Measurements from ENCODE around the gene CAPN12.
"Not testable (repeated sequence)": the region's sequence is repeated elsewhere in the genome, so short reads cannot be mapped to it uniquely, and the experiment has no call there.

Gene CAPN12, protein sequence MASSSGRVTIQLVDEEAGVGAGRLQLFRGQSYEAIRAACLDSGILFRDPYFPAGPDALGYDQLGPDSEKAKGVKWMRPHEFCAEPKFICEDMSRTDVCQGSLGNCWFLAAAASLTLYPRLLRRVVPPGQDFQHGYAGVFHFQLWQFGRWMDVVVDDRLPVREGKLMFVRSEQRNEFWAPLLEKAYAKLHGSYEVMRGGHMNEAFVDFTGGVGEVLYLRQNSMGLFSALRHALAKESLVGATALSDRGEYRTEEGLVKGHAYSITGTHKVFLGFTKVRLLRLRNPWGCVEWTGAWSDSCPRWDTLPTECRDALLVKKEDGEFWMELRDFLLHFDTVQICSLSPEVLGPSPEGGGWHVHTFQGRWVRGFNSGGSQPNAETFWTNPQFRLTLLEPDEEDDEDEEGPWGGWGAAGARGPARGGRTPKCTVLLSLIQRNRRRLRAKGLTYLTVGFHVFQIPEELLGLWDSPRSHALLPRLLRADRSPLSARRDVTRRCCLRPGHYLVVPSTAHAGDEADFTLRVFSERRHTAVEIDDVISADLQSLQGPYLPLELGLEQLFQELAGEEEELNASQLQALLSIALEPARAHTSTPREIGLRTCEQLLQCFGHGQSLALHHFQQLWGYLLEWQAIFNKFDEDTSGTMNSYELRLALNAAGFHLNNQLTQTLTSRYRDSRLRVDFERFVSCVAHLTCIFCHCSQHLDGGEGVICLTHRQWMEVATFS

DNA sequence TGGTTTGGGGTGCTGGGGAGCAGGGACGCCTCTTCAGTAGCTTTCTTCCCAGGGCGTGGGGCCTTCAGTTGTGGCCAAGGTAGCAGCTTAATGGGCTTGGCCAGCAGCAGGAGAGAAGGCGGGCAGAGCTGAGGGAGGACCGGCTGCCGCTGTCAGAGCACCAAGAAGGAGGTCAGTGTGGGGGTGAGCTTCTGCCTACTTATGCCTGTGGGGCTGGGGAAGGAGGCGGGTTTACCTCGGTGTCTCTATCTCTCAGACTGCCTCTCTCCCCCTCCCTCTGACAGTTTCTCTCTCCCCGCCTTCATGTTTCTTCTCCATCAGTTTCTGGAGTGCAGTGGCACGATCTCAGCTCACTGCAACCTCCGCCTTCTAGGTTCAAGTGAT lies at the start of gene CAPN12:
Gene CAPN12, minus strand, starts transcription at position 177 of the 384 bp plus-strand sequence. CDS start 309 bp downstream, outside the sequence.
- no peak for DNase-seq (ENCODE audit: low read depth in 4 of 4, low spot score in 1 of 4)

DNA sequence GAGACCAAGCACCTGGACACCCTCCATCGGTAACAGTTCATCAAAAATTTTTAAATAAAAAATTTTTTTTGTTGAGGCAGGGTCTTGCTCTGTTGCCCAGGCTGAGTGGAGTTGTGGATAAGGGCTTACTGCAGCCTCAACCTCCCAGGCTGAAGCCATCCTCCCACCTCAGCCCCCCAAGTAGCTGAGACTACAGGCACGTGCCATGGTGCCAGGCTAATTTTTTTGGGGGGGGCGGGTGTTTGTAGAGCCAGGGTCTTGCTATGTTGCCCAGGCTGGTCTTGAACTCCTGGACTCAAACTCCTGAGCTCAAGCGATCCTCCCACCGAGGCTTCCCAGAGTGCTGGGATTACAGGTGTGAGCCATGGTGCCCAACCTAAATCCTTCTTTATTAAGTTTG lies 49.4 kb upstream of the CAPN12 start:
- DNase-seq (ENCODE audit: low read depth in 4 of 4, low spot score in 1 of 4): no peak

- no peak for DNase-seq (ENCODE audit: low read depth in 4 of 4, low spot score in 1 of 4)
These were observed 48.9 kb upstream of the CAPN12 start for GRCh38 chr19:38793177-38793576.

- DNase-seq (ENCODE audit: low read depth in 4 of 4, low spot score in 1 of 4): peak in 3 of 4 experiments; percentile 5 to 15 (median 12)
These were observed 48.2 kb upstream of the CAPN12 start for GRCh38 chr19:38792250-38793111.

- DNase-seq (ENCODE audit: low read depth in 4 of 4, low spot score in 1 of 4): not testable (repeated sequence)
These were observed 47.3 kb upstream of the CAPN12 start for GRCh38 chr19:38791451-38792064.

DNA sequence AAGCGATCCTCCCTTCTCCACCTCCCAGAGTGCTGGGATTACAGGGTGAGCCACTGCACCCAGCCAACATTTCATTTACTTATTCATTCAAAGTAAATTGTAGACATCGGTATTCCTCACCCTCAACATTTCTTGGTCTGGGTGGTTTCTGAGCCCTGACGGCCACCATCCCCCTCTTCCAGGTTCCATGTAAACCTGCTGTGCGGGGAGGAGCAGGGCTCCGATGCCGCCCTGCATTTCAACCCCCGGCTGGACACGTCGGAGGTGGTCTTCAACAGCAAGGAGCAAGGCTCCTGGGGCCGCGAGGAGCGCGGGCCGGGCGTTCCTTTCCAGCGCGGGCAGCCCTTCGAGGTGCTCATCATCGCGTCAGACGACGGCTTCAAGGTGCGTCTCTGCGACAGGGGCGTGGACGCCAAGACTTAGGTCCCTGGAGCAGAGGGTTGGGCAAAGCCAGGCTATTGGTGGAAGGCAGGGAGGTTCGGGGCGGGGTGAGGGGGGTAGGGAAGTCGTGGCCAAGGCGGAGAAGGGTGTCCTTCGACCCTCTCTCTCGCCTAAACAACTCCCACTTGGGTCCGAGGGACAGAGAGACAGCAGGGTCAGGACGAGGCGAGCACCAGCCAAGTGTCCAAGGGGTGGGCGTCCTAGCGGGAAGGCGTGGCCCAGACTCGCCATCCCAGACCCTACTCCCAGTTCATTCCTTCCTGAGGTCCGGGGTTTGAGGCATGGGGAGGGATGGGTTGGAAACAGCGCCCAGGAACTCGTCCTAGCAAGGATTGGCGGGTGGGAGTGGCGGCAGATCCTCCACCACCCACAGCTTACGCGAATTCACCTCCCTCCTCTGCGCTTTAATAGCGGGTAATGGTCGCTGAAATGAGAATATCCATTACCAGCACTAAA lies 46.5 kb upstream of the CAPN12 start:
- not testable (repeated sequence) for DNase-seq (ENCODE audit: low read depth in 4 of 4, low spot score in 1 of 4)

DNA sequence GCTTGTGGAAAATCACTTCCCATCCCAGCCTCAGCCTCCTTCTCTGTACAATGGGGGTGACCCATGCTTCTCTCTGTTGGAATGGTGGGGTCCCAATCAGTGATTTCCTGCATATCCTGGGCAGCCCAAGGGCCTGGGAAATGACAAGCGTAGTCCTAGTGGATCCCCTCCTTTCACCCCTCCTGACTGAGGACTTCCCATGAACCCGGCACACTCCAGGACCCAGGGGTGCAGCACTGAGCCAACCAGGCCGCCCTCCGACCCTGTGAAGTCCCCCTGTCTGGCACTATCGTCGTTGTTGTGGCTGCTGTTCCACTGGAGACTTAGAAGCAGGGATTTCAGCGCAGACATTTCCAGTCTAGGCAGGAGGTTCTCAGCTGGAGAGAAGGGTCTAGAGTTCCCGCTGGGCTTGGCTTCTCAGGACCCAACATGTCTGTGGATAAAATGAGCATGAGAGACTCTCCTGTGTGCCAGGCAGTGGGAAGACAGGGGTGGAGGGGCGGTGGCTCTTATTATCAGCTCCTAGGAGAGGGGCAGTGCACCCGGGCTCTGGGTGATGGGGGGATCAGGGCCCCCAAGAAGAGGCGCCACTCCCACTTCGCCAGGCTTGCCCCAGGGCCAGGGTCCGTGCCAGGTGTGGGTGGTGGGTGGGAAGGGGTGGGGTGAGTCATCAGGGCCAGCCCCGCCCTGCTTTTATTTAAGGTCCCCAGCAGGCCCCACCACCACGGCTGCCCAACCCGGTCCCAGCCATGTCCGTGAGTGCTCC lies 44.4 kb upstream of the CAPN12 start, which contains the start of gene LGALS7B:
Gene LGALS7B, plus strand, starts transcription at position 723 of the 766 bp plus-strand sequence. Its CDS starts 27 bp downstream, at position 750.
- no peak for DNase-seq (ENCODE audit: low read depth in 4 of 4, low spot score in 1 of 4)

DNA sequence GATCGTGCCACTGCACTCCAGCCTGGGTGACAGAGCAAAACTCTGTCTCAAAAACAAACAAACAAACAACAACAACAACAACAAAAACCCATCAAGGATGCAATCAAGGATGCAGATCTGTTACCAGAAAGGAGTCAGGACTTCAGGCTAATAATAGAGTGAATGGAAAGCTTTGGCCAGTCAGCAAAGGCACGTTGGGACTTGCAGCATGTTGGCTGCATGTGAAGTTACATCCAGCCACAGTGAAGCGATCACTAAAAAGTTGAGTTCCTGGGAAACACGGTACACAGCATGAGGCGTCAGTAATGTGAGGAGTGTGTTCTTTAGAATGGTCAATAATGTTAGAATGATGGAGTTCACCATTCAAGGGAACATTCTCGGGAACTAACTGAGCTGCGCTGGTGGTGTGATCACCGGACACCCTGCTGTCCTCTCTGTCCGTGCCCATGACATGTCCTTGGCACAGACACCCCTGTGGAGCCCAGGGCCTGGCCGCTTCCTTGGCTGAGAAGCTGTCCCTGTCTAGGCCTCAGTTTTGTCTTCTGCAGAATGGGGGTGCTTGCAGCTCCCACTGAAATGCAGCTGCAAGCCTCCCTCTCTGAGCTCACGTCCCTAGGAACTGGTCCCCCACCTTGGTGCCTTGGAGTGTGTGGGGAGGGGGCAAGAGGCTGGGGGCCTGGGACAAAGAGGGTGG lies 42.4 kb upstream of the CAPN12 start:
- DNase-seq (ENCODE audit: low read depth in 4 of 4, low spot score in 1 of 4): no peak

GRCh38 chr19:38786061-38786460 lies 41.8 kb upstream of the CAPN12 start:
- DNase-seq (ENCODE audit: low read depth in 4 of 4, low spot score in 1 of 4): not testable (repeated sequence)

DNA sequence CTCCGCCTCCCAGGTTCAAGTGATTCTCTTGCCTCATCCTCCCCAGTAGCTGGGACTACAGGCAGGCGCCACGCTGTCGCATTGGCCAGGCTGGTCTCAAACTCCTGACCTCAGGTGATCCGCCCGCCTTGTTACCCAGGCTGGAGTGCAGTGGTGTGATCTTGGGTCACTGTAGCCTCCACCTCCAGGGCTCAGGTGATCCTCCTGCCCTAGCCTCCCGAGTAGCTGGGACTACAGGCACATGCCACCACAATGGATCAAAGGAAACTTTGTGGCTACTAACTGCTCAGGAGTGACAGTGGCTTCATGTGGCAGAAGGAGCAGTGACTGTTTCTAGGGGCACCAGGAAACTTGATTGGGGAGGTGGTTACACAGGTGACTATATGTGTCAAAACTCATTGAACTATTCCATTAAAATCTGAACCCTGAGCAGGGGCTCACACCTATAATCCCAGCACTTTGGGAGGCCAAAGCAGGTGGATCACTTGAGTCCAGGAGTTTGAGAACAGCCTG lies 41.0 kb upstream of the CAPN12 start:
- no peak for DNase-seq (ENCODE audit: low read depth in 4 of 4, low spot score in 1 of 4)

GRCh38 chr19:38784224-38784623 lies 40.0 kb upstream of the CAPN12 start:
- DNase-seq (ENCODE audit: low read depth in 4 of 4, low spot score in 1 of 4): no peak

DNA sequence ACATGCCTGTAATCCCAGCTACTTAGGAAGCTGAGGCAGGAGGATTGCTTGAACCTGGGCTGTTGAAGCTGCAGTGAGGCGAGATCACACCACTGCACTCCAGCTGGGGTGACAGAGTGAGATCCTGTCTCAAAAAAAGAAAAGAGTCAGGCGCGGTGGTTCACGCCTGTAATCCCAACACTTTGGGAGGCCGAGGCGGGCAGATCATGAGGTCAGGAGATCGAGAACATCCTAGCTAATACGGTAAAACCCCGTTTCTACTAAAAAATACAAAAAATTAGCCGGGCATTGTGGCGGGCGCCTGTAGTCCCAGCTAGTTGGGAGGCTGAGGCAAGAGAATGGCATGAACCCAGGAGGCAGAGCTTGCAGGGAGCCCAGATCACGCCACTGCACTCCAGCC lies 37.9 kb upstream of the CAPN12 start:
- not testable (repeated sequence) for DNase-seq (ENCODE audit: low read depth in 4 of 4, low spot score in 1 of 4)

DNA sequence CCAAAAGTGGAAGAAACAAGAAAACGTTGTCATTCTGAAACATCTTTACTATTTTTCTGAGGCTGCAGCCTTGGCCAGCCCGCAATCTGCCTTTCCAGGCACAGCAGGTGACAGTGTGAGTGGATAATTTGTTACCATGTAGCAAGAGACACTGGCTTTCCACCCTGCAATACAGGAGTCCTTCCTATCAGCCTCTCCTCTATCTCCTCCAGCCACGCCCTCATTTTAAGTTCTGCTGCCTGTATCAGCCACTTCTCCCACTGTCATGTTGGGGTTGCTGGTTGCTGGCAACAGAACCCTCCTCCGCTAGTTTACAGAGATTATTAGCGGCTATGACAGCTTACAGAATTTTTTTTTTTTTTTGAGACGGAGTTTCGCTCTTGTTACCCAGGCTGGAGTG lies 36.8 kb upstream of the CAPN12 start:
- DNase-seq (ENCODE audit: low read depth in 4 of 4, low spot score in 1 of 4): no peak

GRCh38 chr19:38780443-38780842 lies 36.2 kb upstream of the CAPN12 start:
- no peak for DNase-seq (ENCODE audit: low read depth in 4 of 4, low spot score in 1 of 4)

GRCh38 chr19:38778733-38779132 lies 34.5 kb upstream of the CAPN12 start:
- no peak for DNase-seq (ENCODE audit: low read depth in 4 of 4, low spot score in 1 of 4)

- no peak for DNase-seq (ENCODE audit: low read depth in 4 of 4, low spot score in 1 of 4)
These were observed 30.1 kb upstream of the CAPN12 start for GRCh38 chr19:38774181-38774950.

- DNase-seq (ENCODE audit: low read depth in 4 of 4, low spot score in 1 of 4): no peak
These were observed 29.3 kb upstream of the CAPN12 start, which contains the start of gene LGALS7 for GRCh38 chr19:38773469-38774177. TSS of gene LGALS7 (minus strand) at chr19:38773517. CDS start at chr19:38773492, 25 bp downstream.

Measured in stimulated activated CD4-positive, alpha-beta T cell treated with anti-CD3 and anti-CD28 coated beads, Interleukin-1b, Interleukin-23, amount 100 ng/mL, for 24 hours (primary cell).